IMR-90 (cell line): ENCODE data around the gene VRTN. TPM values are rescaled to one million over a fixed set of nuclear protein-coding genes. Genes with fewer than 3 reads are reported as not detected.

Source experiments
- ATAC-seq: fragments of 200-7000 bp; cut with Tn5 transposase; 2 replicates; pipeline ENCODE4 v1.9.1; 2020; ENCODE audit warnings: low read depth, mild to moderate bottlenecking, moderate library complexity
- BruUV-seq: library from RNA; stranded (reverse); fragments of 400-500 nt; replicated peaks from 2 replicates; lab custom pipeline; 2021; lab: Mats Ljungman, UMichigan
- CTCF ChIA-PET: fragments of 300-600 bp; formaldehyde crosslinking; extraction: SDS; loops from one replicate; lab custom pipeline; 2021; ENCODE audit warnings: antibody characterized with exemption; lab: Yijun Ruan, JAX
- POLR2A ChIA-PET: fragments of 300-600 bp; sonication (Branson Sonifier 250); formaldehyde crosslinking; loops from one replicate; lab custom pipeline; 2022; ENCODE audit warnings: antibody characterized with exemption; ENCODE audit not compliant: unreplicated experiment; lab: Charles Lee
- DNase-seq: peaks from one replicate; pipeline ENCODE4 v3.0.0; 2013
- H2AFZ ChIP-seq: replicated peaks from 2 replicates; pipeline ENCODE3; 2013; ENCODE audit warnings: low read length, mild to moderate bottlenecking; ENCODE audit not compliant: poor library complexity
- H2AK5ac ChIP-seq: 2 replicates; pipeline ENCODE4 v1.6.1; 2013; ENCODE audit warnings: low read depth, low read length, inconsistent platforms
- H2AK9ac ChIP-seq: replicated peaks from 2 replicates; pipeline ENCODE3; 2013; ENCODE audit warnings: mild to moderate bottlenecking, low read depth, low read length, moderate library complexity; ENCODE audit not compliant: poor library complexity
- H2BK120ac ChIP-seq: 2 replicates; pipeline ENCODE4 v1.6.1; 2013; ENCODE audit warnings: low read depth, low read length, inconsistent platforms
- H2BK15ac ChIP-seq: 3 replicates; pipeline ENCODE4 v1.6.1; 2013; ENCODE audit warnings: low read depth, low read length, inconsistent platforms
- H2BK20ac ChIP-seq: 2 replicates; pipeline ENCODE4 v1.6.1; 2013; ENCODE audit warnings: low read depth, mild to moderate bottlenecking, inconsistent platforms, low read length, moderate library complexity
- H2BK5ac ChIP-seq: 2 replicates; pipeline ENCODE4 v1.6.1; 2013; ENCODE audit warnings: mild to moderate bottlenecking, low read depth, low read length, inconsistent platforms; ENCODE audit not compliant: poor library complexity, severe bottlenecking
- H3K14ac ChIP-seq: replicated peaks from 2 replicates; pipeline ENCODE4 v1.6.1; 2013; ENCODE audit warnings: low read depth, low read length, inconsistent platforms
- H3K18ac ChIP-seq: 2 replicates; pipeline ENCODE4 v1.6.1; 2013; ENCODE audit warnings: low read depth, low read length, control low read depth
- H3K23ac ChIP-seq: 2 replicates; pipeline ENCODE4 v1.6.1; 2013; ENCODE audit warnings: low read depth, low read length, inconsistent platforms
- H3K27ac ChIP-seq: 2 replicates; pipeline ENCODE4 v1.5.1; 2013; ENCODE audit warnings: mild to moderate bottlenecking, control low read depth, low read length; ENCODE audit not compliant: insufficient read depth
- H3K27me3 ChIP-seq: 2 replicates; pipeline ENCODE4 v1.6.1; 2013; ENCODE audit warnings: low read length; ENCODE audit not compliant: control insufficient read depth, insufficient read depth
- H3K36me3 ChIP-seq: 2 replicates; pipeline ENCODE4 v1.6.1; 2013; ENCODE audit warnings: low read length, mixed read lengths; ENCODE audit not compliant: control insufficient read depth, insufficient read depth
- H3K4ac ChIP-seq: 2 replicates; pipeline ENCODE4 v1.6.1; 2013; ENCODE audit warnings: low read depth, low read length, inconsistent platforms
- H3K4me1 ChIP-seq: 2 replicates; pipeline ENCODE4 v1.6.1; 2013; ENCODE audit warnings: low read length, mixed read lengths; ENCODE audit not compliant: control insufficient read depth, insufficient read depth
- H3K4me2 ChIP-seq: 2 replicates; pipeline ENCODE4 v1.6.1; 2013; ENCODE audit warnings: low read depth, mild to moderate bottlenecking, control low read depth, low read length, moderate library complexity
- H3K4me3 ChIP-seq: 2 replicates; pipeline ENCODE4 v1.5.1; 2013; ENCODE audit warnings: low read depth, mild to moderate bottlenecking, control low read depth, low read length, moderate library complexity; ENCODE audit not compliant: insufficient read depth
- H3K56ac ChIP-seq: 2 replicates; pipeline ENCODE4 v1.6.1; 2013; ENCODE audit warnings: low read length, inconsistent platforms; ENCODE audit not compliant: insufficient read depth; ENCODE audit errors: extremely low read depth
- H3K79me1 ChIP-seq, 2 experiments: 2 replicates each; pipeline ENCODE4 v1.6.1; 2013; ENCODE audit warnings: low read length in 2 of 2, inconsistent platforms in 1 of 2, low read depth in 1 of 2
- H3K9ac ChIP-seq: 2 replicates; pipeline ENCODE4 v1.6.1; 2013; ENCODE audit warnings: low read depth, low read length, control low read depth
- H3K9me1 ChIP-seq: 2 replicates; pipeline ENCODE4 v1.6.1; 2013; ENCODE audit warnings: low read length, inconsistent platforms; ENCODE audit not compliant: insufficient read depth
- H3K9me3 ChIP-seq: 2 replicates; pipeline ENCODE4 v1.6.1; 2013; ENCODE audit warnings: low read length; ENCODE audit not compliant: control insufficient read depth, insufficient read depth
- H4K20me1 ChIP-seq: 2 replicates; pipeline ENCODE4 v1.6.1; 2013; ENCODE audit warnings: low read length, inconsistent platforms; ENCODE audit not compliant: insufficient read depth
- H4K5ac ChIP-seq: 2 replicates; pipeline ENCODE4 v1.6.1; 2013; ENCODE audit warnings: mild to moderate bottlenecking, low read depth, low read length, control low read depth
- H4K8ac ChIP-seq, 2 experiments: 2 replicates each; pipeline ENCODE4 v1.6.1; 2013; ENCODE audit warnings: low read depth in 2 of 2, low read length in 2 of 2, control low read depth in 1 of 2, inconsistent platforms in 1 of 2
- H4K91ac ChIP-seq: 2 replicates; pipeline ENCODE4 v1.6.1; 2013; ENCODE audit warnings: low read depth, low read length, inconsistent platforms; ENCODE audit not compliant: insufficient read depth
- BHLHE40 ChIP-seq: fragments of 150-350 bp; IDR thresholded peaks from 2 replicates; pipeline ENCODE4 v1.6.1; 2016; ENCODE audit warnings: mild to moderate bottlenecking, low read depth, low read length
- CEBPB ChIP-seq: IDR thresholded peaks from 2 replicates; pipeline ENCODE4 v1.6.1; 2012; ENCODE audit warnings: low read depth, low read length, improper control_type of control experiment
- CHD1 ChIP-seq: IDR thresholded peaks from 2 replicates; pipeline ENCODE4 v1.6.1; 2012; ENCODE audit warnings: low read depth, low read length, improper control_type of control experiment
- CTCF ChIP-seq: conservative IDR thresholded peaks from 2 replicates; pipeline ENCODE4 v1.5.1; 2012; ENCODE audit warnings: mild to moderate bottlenecking, low read depth, low read length, improper control_type of control experiment
- FOS ChIP-seq: fragments of 150-350 bp; IDR thresholded peaks from 2 replicates; pipeline ENCODE4 v1.6.1; 2016; ENCODE audit warnings: low read depth, low read length
- MAFK ChIP-seq: IDR thresholded peaks from 2 replicates; pipeline ENCODE4 v1.6.1; 2012; ENCODE audit warnings: low read depth, low read length, improper control_type of control experiment
- MAZ ChIP-seq: IDR thresholded peaks from 2 replicates; pipeline ENCODE4 v1.6.1; 2012; ENCODE audit warnings: low read depth, mild to moderate bottlenecking, low read length, improper control_type of control experiment, moderate library complexity, borderline replicate concordance
- MXI1 ChIP-seq: IDR thresholded peaks from 2 replicates; pipeline ENCODE4 v1.6.1; 2012; ENCODE audit warnings: low read depth, mild to moderate bottlenecking, low read length, moderate library complexity, borderline replicate concordance
- POLR2A ChIP-seq: IDR thresholded peaks from 2 replicates; pipeline ENCODE4 v1.6.1; 2012; ENCODE audit warnings: mild to moderate bottlenecking, low read depth, low read length
- RAD21 ChIP-seq: IDR thresholded peaks from 2 replicates; pipeline ENCODE4 v1.6.1; 2012; ENCODE audit warnings: low read length, improper control_type of control experiment
- RCOR1 ChIP-seq: IDR thresholded peaks from 2 replicates; pipeline ENCODE4 v1.6.1; 2012; ENCODE audit warnings: mild to moderate bottlenecking, low read length, improper control_type of control experiment; ENCODE audit not compliant: insufficient replicate concordance
- RFX5 ChIP-seq: IDR thresholded peaks from 2 replicates; pipeline ENCODE4 v1.8.0; 2012; ENCODE audit warnings: low read depth, mild to moderate bottlenecking, low read length, moderate library complexity
- SMC3 ChIP-seq: fragments of 150-350 bp; IDR thresholded peaks from 2 replicates; pipeline ENCODE4 v1.6.1; 2016; ENCODE audit warnings: low read depth, mild to moderate bottlenecking, antibody characterized with exemption, low read length, moderate library complexity
- USF2 ChIP-seq: fragments of 150-350 bp; IDR thresholded peaks from 2 replicates; pipeline ENCODE4 v1.6.1; 2017; ENCODE audit warnings: mild to moderate bottlenecking, antibody characterized with exemption, low read length, low read depth
- WGBS, 2 experiments: methylation state at CpG; one replicate each; pipeline versions ENCODE4 v1.1.5 to v1.1.7; 2013; ENCODE audit warnings: missing lambda C conversion rate in 2 of 2; ENCODE audit not compliant: insufficient read length in 1 of 2; ENCODE audit errors: extremely low coverage in 2 of 2; 5-methylcytosine and 5-hydroxymethylcytosine counted together
- dilution Hi-C: fragments of 300-500 bp; cut with HindIII; formaldehyde crosslinking; loops from one replicate; pipeline ENCODE4 v1.14.3; 2018; ENCODE audit warnings: low sequenced_read_pairs; ENCODE audit not compliant: unreplicated experiment
- in situ Hi-C: fragments of 300-500 bp; cut with MboI; formaldehyde crosslinking; loops from 3 replicates; pipeline ENCODE4 v1.14.3; 2019; ENCODE audit warnings: low sequenced_read_pairs, inconsistent platforms, mixed read lengths
- intact Hi-C: fragments of 100-400 bp; cut with micrococcal nuclease; formaldehyde crosslinking; loops from 2 replicates; pipeline ENCODE4 v1.10.0; 2022
- polyA plus RNA-seq, 3 experiments: library from polyadenylated mRNA; depleted of rRNA; stranded (reverse); fragments of >200 nt; gene quantifications; 2 replicates each; pipeline ENCODE4 v1.2.3, GENCODE V29; 2012; ENCODE audit warnings: low replicate concordance in 1 of 3
- total RNA-seq: library from RNA; depleted of rRNA; stranded (reverse); fragments of >200 nt; gene quantifications from 2 replicates; pipeline ENCODE4 v1.2.3, GENCODE V29; 2012
- TF ChIP-seq, protein P1 (sequence below): fragments of 150-350 bp; IDR thresholded peaks from 2 replicates; pipeline ENCODE4 v1.6.1; 2016; ENCODE audit warnings: low read depth, mild to moderate bottlenecking, low read length, moderate library complexity, borderline replicate concordance

The VRTN gene
- total and polyA plus RNA-seq, 2 of the 4 experiments (the other 2 are of a cell fraction) = not detected

- Histone ChIP-seq H3K18ac (no peak overlapping the region), H3K23ac (no peak overlapping the region), H2AK9ac (no peak overlapping the region), H3K9me1 (no peaks in the 10 kb centered on the region), H2AFZ (no peak overlapping the region), H3K4me2 (no peak overlapping the region), H3K14ac (no peak overlapping the region), H3K4me1 (peaks cover 3% of the 10 kb centered on the region; the same call in 1 of the 2 replicates), H3K4ac (no peak overlapping the region), H2AK5ac (no peak overlapping the region), H3K9me3 (no peaks in the 10 kb centered on the region), H4K91ac (no peak overlapping the region), H3K27ac (no peak overlapping the region), H2BK120ac (no peak overlapping the region), H2BK5ac (no peak overlapping the region), H4K8ac (no peak overlapping the region), H3K79me1 (no peaks in the 10 kb centered on the region), H3K56ac (no peak overlapping the region), H3K4me3 (no peak overlapping the region), H4K5ac (no peak overlapping the region), H4K20me1 (no peaks in the 10 kb centered on the region), H3K9ac (no peak overlapping the region), H2BK15ac (no peak overlapping the region), H3K36me3 (no peaks in the 10 kb centered on the region), H2BK20ac (no peak overlapping the region), H3K27me3 (peaks cover 10% of the 10 kb centered on the region)
- TF ChIP-seq CHD1 (no peak), MAZ (no peak), BHLHE40 (no peak), RFX5 (no peak), RAD21 (no peak), CTCF (no peak), RCOR1 (no peak), FOS (no peak), USF2 (no peak), CEBPB (no peak), POLR2A (no peak), SMC3 (no peak), MAFK (no peak), MXI1 (no peak)
- TF ChIP-seq, protein P1, sequence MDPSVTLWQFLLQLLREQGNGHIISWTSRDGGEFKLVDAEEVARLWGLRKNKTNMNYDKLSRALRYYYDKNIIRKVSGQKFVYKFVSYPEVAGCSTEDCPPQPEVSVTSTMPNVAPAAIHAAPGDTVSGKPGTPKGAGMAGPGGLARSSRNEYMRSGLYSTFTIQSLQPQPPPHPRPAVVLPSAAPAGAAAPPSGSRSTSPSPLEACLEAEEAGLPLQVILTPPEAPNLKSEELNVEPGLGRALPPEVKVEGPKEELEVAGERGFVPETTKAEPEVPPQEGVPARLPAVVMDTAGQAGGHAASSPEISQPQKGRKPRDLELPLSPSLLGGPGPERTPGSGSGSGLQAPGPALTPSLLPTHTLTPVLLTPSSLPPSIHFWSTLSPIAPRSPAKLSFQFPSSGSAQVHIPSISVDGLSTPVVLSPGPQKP = no peak
- DNase-seq (no peak), ATAC-seq (no peak)
- 84% methylated on average over 11 of the region's 38 CpGs; no CpG with 5 or more reads in 1 of the 2 experiments for WGBS, 2 experiments
- in situ Hi-C loops = no loop called here
- BruUV-seq = no TSS peak
- dilution Hi-C loops = no loop called here
- CTCF ChIA-PET = no interaction called here
- POLR2A ChIA-PET = no interaction called here
- intact Hi-C loops = no loop called here
These were observed 29.9 kb downstream of the VRTN start for GRCh38 chr14:74377976-74378690.
